ENCODE data around the gene CYP19A1. TPM values are rescaled to one million over a fixed set of nuclear protein-coding genes. Genes with fewer than 3 reads are reported as not detected.

The CYP19A1 gene
- total RNA-seq, 1 donor: not detected

DNA sequence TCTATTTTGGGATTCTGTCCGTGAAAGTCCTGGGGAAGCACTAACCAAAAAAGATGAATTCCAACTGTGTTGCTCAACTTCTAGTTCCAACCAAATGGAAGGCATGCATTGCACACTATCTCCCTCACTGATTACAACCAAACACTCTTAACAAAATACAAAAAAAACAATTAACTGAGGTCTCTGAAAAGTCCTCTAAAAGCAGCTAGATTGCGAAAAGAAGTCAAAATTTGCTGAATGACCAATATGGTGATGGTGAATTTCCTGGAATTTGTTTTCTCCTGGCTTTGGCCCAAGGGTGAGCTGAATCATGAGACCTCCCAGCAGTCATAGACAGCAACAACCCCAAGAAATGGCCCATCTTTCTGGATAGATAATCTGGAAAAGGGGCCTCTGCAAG lies 28.3 kb downstream of the CYP19A1 start:
- TF ChIP-seq, protein P1, sequence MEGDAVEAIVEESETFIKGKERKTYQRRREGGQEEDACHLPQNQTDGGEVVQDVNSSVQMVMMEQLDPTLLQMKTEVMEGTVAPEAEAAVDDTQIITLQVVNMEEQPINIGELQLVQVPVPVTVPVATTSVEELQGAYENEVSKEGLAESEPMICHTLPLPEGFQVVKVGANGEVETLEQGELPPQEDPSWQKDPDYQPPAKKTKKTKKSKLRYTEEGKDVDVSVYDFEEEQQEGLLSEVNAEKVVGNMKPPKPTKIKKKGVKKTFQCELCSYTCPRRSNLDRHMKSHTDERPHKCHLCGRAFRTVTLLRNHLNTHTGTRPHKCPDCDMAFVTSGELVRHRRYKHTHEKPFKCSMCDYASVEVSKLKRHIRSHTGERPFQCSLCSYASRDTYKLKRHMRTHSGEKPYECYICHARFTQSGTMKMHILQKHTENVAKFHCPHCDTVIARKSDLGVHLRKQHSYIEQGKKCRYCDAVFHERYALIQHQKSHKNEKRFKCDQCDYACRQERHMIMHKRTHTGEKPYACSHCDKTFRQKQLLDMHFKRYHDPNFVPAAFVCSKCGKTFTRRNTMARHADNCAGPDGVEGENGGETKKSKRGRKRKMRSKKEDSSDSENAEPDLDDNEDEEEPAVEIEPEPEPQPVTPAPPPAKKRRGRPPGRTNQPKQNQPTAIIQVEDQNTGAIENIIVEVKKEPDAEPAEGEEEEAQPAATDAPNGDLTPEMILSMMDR (IDR thresholded peaks at IDR 0.05; ENCODE audit: insufficient read depth, low read depth, low read length): no peak
- H3K4me3 ChIP-seq (ENCODE audit: low read depth, low read length): no peak overlapping the region
- peak; percentile 59 for DNase-seq (ENCODE audit: low read depth)

DNA sequence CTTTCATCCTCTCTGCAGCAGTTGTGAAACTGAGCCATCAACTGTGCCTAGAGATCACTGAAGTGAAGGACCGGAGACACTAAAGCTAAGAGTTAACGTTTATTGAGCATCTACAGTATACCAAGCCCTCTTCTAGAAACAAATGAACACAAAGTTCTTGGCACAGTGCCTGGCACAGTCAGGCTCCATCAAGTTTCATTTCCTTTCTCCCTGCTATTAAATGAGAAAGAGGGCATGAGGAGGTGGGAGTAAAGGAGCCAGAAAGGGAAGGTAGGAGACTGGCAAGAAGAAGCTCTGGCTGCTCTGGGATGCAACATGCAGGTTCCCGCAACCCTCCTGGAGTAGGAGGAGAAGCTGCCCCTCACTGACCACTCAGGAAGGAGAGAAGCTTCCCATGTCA lies 30.6 kb downstream of the CYP19A1 start:
- H3K4me3 ChIP-seq (ENCODE audit: low read depth, low read length): no peak overlapping the region
- no peak for DNase-seq (ENCODE audit: low read depth)
- TF ChIP-seq, protein P1 (IDR thresholded peaks at IDR 0.05; ENCODE audit: insufficient read depth, low read depth, low read length): no peak

DNA sequence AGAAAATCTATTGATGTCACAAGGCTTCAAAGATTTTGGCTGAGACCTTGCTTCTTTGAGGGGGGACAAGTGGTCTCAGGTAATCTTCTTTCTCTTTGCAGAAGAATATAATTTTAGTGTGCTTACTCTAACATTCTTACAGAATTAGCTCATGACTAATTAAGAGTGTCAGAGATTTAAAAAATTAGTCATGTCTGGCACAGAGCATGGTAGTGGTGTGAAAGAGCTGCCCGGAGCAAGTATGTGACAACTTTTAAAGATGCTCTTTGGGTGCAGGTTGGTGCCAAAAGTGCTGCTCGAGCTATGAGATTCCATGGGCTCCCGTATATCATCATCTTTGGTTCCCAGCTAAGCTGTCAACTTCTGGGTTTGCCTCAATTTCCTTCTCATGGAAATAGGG lies 31.1 kb downstream of the CYP19A1 start:
- TF ChIP-seq, protein P1 (IDR thresholded peaks at IDR 0.05; ENCODE audit: insufficient read depth, low read depth, low read length): no peak
- H3K4me3 ChIP-seq (ENCODE audit: low read depth, low read length): no peak overlapping the region
- DNase-seq (ENCODE audit: low read depth): no peak

DNA sequence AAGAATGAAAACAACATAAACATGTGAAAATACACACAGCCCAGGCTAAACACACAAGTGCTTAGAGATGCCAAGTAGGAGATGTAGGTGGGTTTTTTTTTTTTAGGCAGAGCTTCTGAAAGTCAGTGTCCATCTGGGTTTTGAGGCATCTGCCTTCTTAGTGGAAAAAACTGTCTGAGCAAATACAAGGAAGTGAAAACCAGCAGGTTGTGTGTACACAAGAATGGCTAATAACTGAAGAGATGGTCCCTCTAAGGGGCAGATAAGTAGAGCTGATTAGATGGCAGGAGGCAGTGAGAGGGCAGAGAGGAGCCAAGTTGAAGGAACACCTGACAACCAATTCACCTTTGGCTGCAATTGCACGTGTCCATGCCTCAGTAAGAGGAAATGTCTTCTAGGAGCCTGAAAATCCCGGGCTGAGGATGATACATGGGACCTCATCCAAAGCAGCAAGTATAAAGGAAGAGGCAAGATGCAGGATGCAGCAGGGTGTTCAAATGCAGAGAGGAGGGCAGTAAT lies 34.9 kb downstream of the CYP19A1 start:
- no peak overlapping the region for H3K4me3 ChIP-seq (ENCODE audit: low read depth, low read length)
- DNase-seq (ENCODE audit: low read depth): no peak
- TF ChIP-seq, protein P1 (IDR thresholded peaks at IDR 0.05; ENCODE audit: insufficient read depth, low read depth, low read length): no peak

DNA sequence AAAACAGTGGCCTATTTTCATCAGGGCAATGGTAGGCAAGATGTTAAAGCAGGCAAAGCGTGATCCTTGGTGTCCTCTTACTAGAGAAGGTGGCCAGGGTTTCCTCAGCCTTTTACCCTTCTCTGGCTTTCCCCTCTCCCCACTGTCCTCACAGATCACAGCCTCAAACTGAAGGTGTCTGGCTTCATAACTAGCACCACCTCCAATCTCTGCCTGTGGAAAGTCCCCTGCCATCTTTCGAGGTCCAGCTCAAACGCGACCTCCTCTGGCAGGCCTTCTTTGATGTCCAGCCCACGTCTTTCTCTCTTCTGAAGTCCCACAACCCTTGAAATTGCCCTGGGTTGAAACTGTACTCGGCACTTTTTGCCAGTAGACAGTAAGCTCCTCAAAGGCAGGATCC lies 35.9 kb downstream of the CYP19A1 start:
- TF ChIP-seq, protein P1 (IDR thresholded peaks at IDR 0.05; ENCODE audit: insufficient read depth, low read depth, low read length): no peak
- no peak overlapping the region for H3K4me3 ChIP-seq (ENCODE audit: low read depth, low read length)
- no peak for DNase-seq (ENCODE audit: low read depth)

DNA sequence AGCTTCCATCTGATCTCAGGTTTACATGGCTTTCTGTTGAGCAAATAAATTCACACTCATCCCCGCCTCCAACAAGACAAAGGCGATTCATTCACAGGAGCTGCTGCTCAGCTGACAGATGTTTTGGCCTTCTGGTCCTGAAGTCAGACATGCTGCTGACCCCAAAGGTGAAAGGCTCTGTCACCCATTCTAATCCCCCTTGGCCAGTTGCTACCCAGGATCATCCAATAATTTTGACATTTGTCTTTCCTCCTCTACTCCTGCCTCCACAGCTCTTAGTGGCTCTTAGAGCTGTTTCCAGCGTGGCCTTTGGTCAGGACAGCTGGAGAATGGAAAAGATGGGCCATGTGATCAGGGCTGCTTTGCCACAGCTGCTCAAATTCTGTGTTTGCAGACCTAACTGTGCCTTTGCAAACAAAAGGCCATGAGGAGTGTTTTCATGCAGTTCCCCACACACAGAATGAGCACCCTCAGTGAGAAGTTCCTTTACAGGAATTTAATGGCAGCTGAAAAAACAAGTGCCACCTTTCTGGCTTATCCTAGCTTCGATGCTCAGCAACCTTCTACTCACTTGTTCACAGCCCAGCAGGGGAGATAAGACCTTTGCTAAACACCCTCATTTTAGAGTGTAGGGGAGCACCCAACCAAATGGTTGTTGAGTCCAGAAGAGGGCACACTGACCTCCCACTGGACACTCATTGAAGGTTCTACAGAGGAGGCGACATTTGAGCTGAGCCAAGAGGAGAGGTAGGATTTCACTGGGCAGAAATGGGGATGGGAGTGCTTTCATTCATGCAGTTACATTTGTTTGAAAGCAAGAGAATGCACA lies 39.0 kb downstream of the CYP19A1 start:
- H3K4me3 ChIP-seq (ENCODE audit: low read depth, low read length): no peak overlapping the region
- TF ChIP-seq, protein P1 (IDR thresholded peaks at IDR 0.05; ENCODE audit: insufficient read depth, low read depth, low read length): no peak
- no peak for DNase-seq (ENCODE audit: low read depth)

Data from fibroblast of villous mesenchyme (primary cell).